Fibroblast of villous mesenchyme (primary cell): ENCODE results near the gene BOC. TPM values are rescaled to one million over a fixed set of nuclear protein-coding genes. Genes with fewer than 3 reads are reported as not detected.

Experiments used
- DNase-seq: peaks from one replicate; pipeline ENCODE4 v3.0.0-alpha.2; 2010; ENCODE audit warnings: low read depth
- H3K4me3 ChIP-seq: 2 replicates; pipeline ENCODE4 v1.5.1; 2011; ENCODE audit warnings: low read depth, mild to moderate bottlenecking, low read length
- CTCF ChIP-seq: IDR thresholded peaks from 2 replicates; pipeline ENCODE4 v1.5.1; 2012; ENCODE audit warnings: low read depth, mild to moderate bottlenecking, low read length; ENCODE audit not compliant: insufficient read depth
- total RNA-seq: library from RNA; depleted of rRNA; stranded (reverse); fragments of >200 nt; gene quantifications from 2 replicates; pipeline ENCODE4 v1.2.3, GENCODE V29; 2012

Gene BOC
- total RNA-seq, 1 donor: 14.2 TPM

GRCh38 chr3:113314923-113315322 lies 103.6 kb downstream of the BOC start:
- DNase-seq: no peak
- no peak overlapping the region for H3K4me3 ChIP-seq
- no peak for TF ChIP-seq CTCF

- no peak overlapping the region for H3K4me3 ChIP-seq
- no peak for DNase-seq
- TF ChIP-seq CTCF: no peak
Observed at GRCh38 chr3:113329757-113330156, 118.4 kb downstream of the BOC start.

GRCh38 chr3:113330742-113331141 lies 119.4 kb downstream of the BOC start:
- no peak for DNase-seq
- no peak overlapping the region for H3K4me3 ChIP-seq
- TF ChIP-seq CTCF: no peak

- no peak for DNase-seq
- H3K4me3 ChIP-seq: no peak overlapping the region
- TF ChIP-seq CTCF: no peak
Observed at GRCh38 chr3:113331187-113331586, 119.8 kb downstream of the BOC start.

Other genes with a start within 250 kb of the BOC start
- under 0.01 TPM in 2 replicates for gene CD200R1, start 236.5 kb upstream of the BOC start, total RNA-seq
- 40.6 and 44.9 TPM in 2 replicates for gene GTPBP8, start 220.6 kb upstream of the BOC start, total RNA-seq
- gene CFAP44, start 229.9 kb downstream of the BOC start, total RNA-seq: 1.9 and 2.6 TPM in 2 replicates